Karpas-422 (cell line): ENCODE data around the gene GADL1. TPM values are rescaled to one million over a fixed set of nuclear protein-coding genes. Genes with fewer than 3 reads are reported as not detected.

Source experiments
- DNase-seq: peaks from one replicate; pipeline ENCODE4 v3.0.0-alpha.2; 2015
- H2AFZ ChIP-seq: fragments of 200-600 bp; sonication (generic); 2 replicates; pipeline ENCODE4 v1.6.1; 2014; ENCODE audit warnings: antibody characterized with exemption, low read length, mixed read lengths
- H3K27ac ChIP-seq: fragments of 200-600 bp; sonication (generic); 2 replicates; pipeline ENCODE4 v1.5.1; 2014; ENCODE audit warnings: mild to moderate bottlenecking, low read length, moderate library complexity
- H3K27me3 ChIP-seq: fragments of 200-600 bp; sonication (generic); 2 replicates; pipeline ENCODE4 v1.6.1; 2014; ENCODE audit warnings: low read length, mixed read lengths
- H3K36me3 ChIP-seq: fragments of 200-600 bp; sonication (generic); 2 replicates; pipeline ENCODE4 v1.6.1; 2014; ENCODE audit warnings: low read length, mixed read lengths; ENCODE audit not compliant: insufficient read depth
- H3K4me1 ChIP-seq: fragments of 200-600 bp; sonication (generic); 2 replicates; pipeline ENCODE4 v1.6.1; 2014; ENCODE audit warnings: mild to moderate bottlenecking, low read length, mixed read lengths
- H3K4me2 ChIP-seq: fragments of 200-600 bp; sonication (generic); 2 replicates; pipeline ENCODE4 v1.6.1; 2014; ENCODE audit warnings: low read length, low read depth, mild to moderate bottlenecking; ENCODE audit not compliant: poor library complexity, severe bottlenecking
- H3K4me3 ChIP-seq: fragments of 200-600 bp; sonication (generic); 2 replicates; pipeline ENCODE4 v1.5.1; 2014; ENCODE audit warnings: mild to moderate bottlenecking, antibody characterized with exemption, low read length, mixed read lengths
- H3K79me2 ChIP-seq: fragments of 200-600 bp; sonication (generic); 2 replicates; pipeline ENCODE4 v1.6.1; 2014; ENCODE audit warnings: mild to moderate bottlenecking, low read length, mixed read lengths
- H3K9ac ChIP-seq: fragments of 200-600 bp; sonication (generic); 2 replicates; pipeline ENCODE4 v1.6.0; 2014; ENCODE audit warnings: low read length
- H3K9me2 ChIP-seq: fragments of 200-600 bp; sonication (generic), shearing (Covaris generic); replicated peaks from 2 replicates; pipeline ENCODE4 v1.6.0; 2014; ENCODE audit warnings: mild to moderate bottlenecking, low read length, moderate library complexity; ENCODE audit not compliant: insufficient read depth
- H3K9me3 ChIP-seq: fragments of 300-700, 200-600 bp; sonication (generic); 2 replicates; pipeline ENCODE4 v1.6.1; 2014; ENCODE audit warnings: low read length, mixed read lengths
- H4K20me1 ChIP-seq: fragments of 200-600 bp; sonication (generic); 2 replicates; pipeline ENCODE4 v1.6.1; 2014; ENCODE audit warnings: mild to moderate bottlenecking, antibody characterized with exemption, low read length, low read depth; ENCODE audit not compliant: insufficient read depth
- total RNA-seq: library from RNA; depleted of rRNA; stranded (reverse); fragments of >200 nt; shearing (Covaris generic); gene quantifications from 2 replicates; pipeline ENCODE4 v1.2.3, GENCODE V29; 2014; ENCODE audit warnings: low replicate concordance; rRNA removed

Gene GADL1
- total RNA-seq, result not detected in 2 replicates

GRCh38 chr3:30894521-30895251 is at the start of gene GADL1:
Gene GADL1 (minus strand): TSS chr3:30894661. CDS start chr3:30894614, 47 bp downstream.
- DNase-seq, result no peak
- Histone ChIP-seq H2AFZ (no peak within 1 kb of the TSS), H3K27ac (no peak within 1 kb of the TSS), H3K79me2 (no peaks in the 10 kb centered on the region), H3K4me3 (no peak within 1 kb of the TSS), H3K36me3 (no peaks in the 10 kb centered on the region), H3K9ac (no peak within 1 kb of the TSS), H3K27me3 (no peaks in the 10 kb centered on the region), H3K4me1 (no peaks in the 10 kb centered on the region), H3K9me2 (no peaks in the 10 kb centered on the region), H3K4me2 (no peak within 1 kb of the TSS), H3K9me3 (no peaks in the 10 kb centered on the region), H4K20me1 (no peaks in the 10 kb centered on the region)

GRCh38 chr3:30944124-30944523 is 49.7 kb upstream of the GADL1 start:
- Histone ChIP-seq H3K79me2 (no peaks in the 10 kb centered on the region), H3K27me3 (no peaks in the 10 kb centered on the region), H3K4me3 (no peak overlapping the region), H2AFZ (no peak overlapping the region), H3K9me2 (no peaks in the 10 kb centered on the region), H3K9ac (no peak overlapping the region), H3K4me1 (no peaks in the 10 kb centered on the region), H3K36me3 (no peaks in the 10 kb centered on the region), H4K20me1 (no peaks in the 10 kb centered on the region), H3K27ac (no peak overlapping the region), H3K4me2 (no peak overlapping the region), H3K9me3 (no peaks in the 10 kb centered on the region)
- DNase-seq, result no peak

GRCh38 chr3:30943206-30943605 is 48.7 kb upstream of the GADL1 start:
- Histone ChIP-seq H3K9me3 (no peaks in the 10 kb centered on the region), H3K27ac (no peak overlapping the region), H2AFZ (no peak overlapping the region), H3K4me2 (no peak overlapping the region), H3K4me3 (no peak overlapping the region), H4K20me1 (no peaks in the 10 kb centered on the region), H3K4me1 (no peaks in the 10 kb centered on the region), H3K79me2 (no peaks in the 10 kb centered on the region), H3K9ac (no peak overlapping the region), H3K36me3 (no peaks in the 10 kb centered on the region), H3K9me2 (no peaks in the 10 kb centered on the region), H3K27me3 (no peaks in the 10 kb centered on the region)
- DNase-seq, result no peak

- Histone ChIP-seq H3K9me3 (no peaks in the 10 kb centered on the region), H3K36me3 (no peaks in the 10 kb centered on the region), H3K9me2 (no peaks in the 10 kb centered on the region), H2AFZ (no peak overlapping the region), H3K27me3 (no peaks in the 10 kb centered on the region), H3K4me1 (no peaks in the 10 kb centered on the region), H4K20me1 (no peaks in the 10 kb centered on the region), H3K4me2 (no peak overlapping the region), H3K9ac (no peak overlapping the region), H3K27ac (no peak overlapping the region), H3K79me2 (no peaks in the 10 kb centered on the region), H3K4me3 (no peak overlapping the region)
- no peak for DNase-seq
These were observed 46.9 kb upstream of the GADL1 start for GRCh38 chr3:30941342-30941741.

GRCh38 chr3:30940740-30941139 is 46.3 kb upstream of the GADL1 start:
- Histone ChIP-seq H3K4me1 (no peaks in the 10 kb centered on the region), H4K20me1 (no peaks in the 10 kb centered on the region), H3K4me3 (no peak overlapping the region), H3K9me3 (no peaks in the 10 kb centered on the region), H2AFZ (no peak overlapping the region), H3K36me3 (no peaks in the 10 kb centered on the region), H3K4me2 (no peak overlapping the region), H3K9ac (no peak overlapping the region), H3K79me2 (no peaks in the 10 kb centered on the region), H3K27ac (no peak overlapping the region), H3K27me3 (no peaks in the 10 kb centered on the region), H3K9me2 (no peaks in the 10 kb centered on the region)
- no peak for DNase-seq

GRCh38 chr3:30934208-30934550 is 39.7 kb upstream of the GADL1 start:
- H3K27ac ChIP-seq, result no peak overlapping the region
- no peaks in the 10 kb centered on the region for H4K20me1 ChIP-seq
- no peaks in the 10 kb centered on the region for H3K9me3 ChIP-seq
- no peaks in the 10 kb centered on the region for H3K79me2 ChIP-seq
- no peaks in the 10 kb centered on the region for H3K27me3 ChIP-seq
- no peaks in the 10 kb centered on the region for H3K36me3 ChIP-seq
- no peaks in the 10 kb centered on the region for H3K9me2 ChIP-seq
- no peaks in the 10 kb centered on the region for H3K4me1 ChIP-seq
- no peak for DNase-seq
- no peak overlapping the region for H3K4me3 ChIP-seq
- H3K9ac ChIP-seq, result no peak overlapping the region
- no peak overlapping the region for H2AFZ ChIP-seq
- H3K4me2 ChIP-seq, result no peak overlapping the region

GRCh38 chr3:30933478-30934207 is 39.2 kb upstream of the GADL1 start:
- Histone ChIP-seq H3K4me1 (no peaks in the 10 kb centered on the region), H3K4me2 (no peak overlapping the region), H3K4me3 (no peak overlapping the region), H3K79me2 (no peaks in the 10 kb centered on the region), H3K27ac (no peak overlapping the region), H4K20me1 (no peaks in the 10 kb centered on the region), H3K27me3 (no peaks in the 10 kb centered on the region), H3K9ac (no peak overlapping the region), H3K9me2 (no peaks in the 10 kb centered on the region), H3K36me3 (no peaks in the 10 kb centered on the region), H2AFZ (no peak overlapping the region), H3K9me3 (no peaks in the 10 kb centered on the region)
- no peak for DNase-seq

- Histone ChIP-seq H3K36me3 (no peaks in the 10 kb centered on the region), H3K4me3 (no peak overlapping the region), H3K4me1 (no peaks in the 10 kb centered on the region), H3K4me2 (no peak overlapping the region), H3K27ac (no peak overlapping the region), H3K27me3 (no peaks in the 10 kb centered on the region), H4K20me1 (no peaks in the 10 kb centered on the region), H3K9me3 (no peaks in the 10 kb centered on the region), H2AFZ (no peak overlapping the region), H3K79me2 (no peaks in the 10 kb centered on the region), H3K9ac (no peak overlapping the region), H3K9me2 (no peaks in the 10 kb centered on the region)
- DNase-seq, result no peak
These were observed 38.1 kb upstream of the GADL1 start for GRCh38 chr3:30932513-30933098.
